GM23338 (cell line): ENCODE measurements around the gene INO80E.

Experiments used
- EZH2 ChIP-seq: fragments of 200-600 bp; sonication (generic); IDR thresholded peaks from one replicate; pipeline ENCODE4 v1.8.0; 2017; ENCODE audit warnings: antibody characterized with exemption, mild to moderate bottlenecking, low read depth; ENCODE audit not compliant: unreplicated experiment
- EZH2phosphoT487 ChIP-seq: fragments of 200-600 bp; sonication (generic); IDR thresholded peaks from one replicate; pipeline ENCODE4 v1.8.1; 2018; ENCODE audit warnings: antibody characterized with exemption; ENCODE audit not compliant: unreplicated experiment
- JUNB ChIP-seq: IDR thresholded peaks from one replicate; pipeline ENCODE4 v1.6.1; 2016; ENCODE audit warnings: antibody characterized with exemption; ENCODE audit not compliant: unreplicated experiment
- POLR2AphosphoS5 ChIP-seq: IDR thresholded peaks from 2 replicates; pipeline ENCODE4 v1.6.1; 2016; ENCODE audit warnings: antibody characterized with exemption, low read depth
- ZNF114 ChIP-seq: fragments of 250-450 bp; sonication (Bioruptor Pico); IDR thresholded peaks from 2 replicates; pipeline ENCODE4 v1.5.0; 2020; ENCODE audit warnings: mild to moderate bottlenecking, moderate library complexity
- TF ChIP-seq, protein P1 (sequence below), 2 experiments: fragments of 200-600 bp in 1 of 2; sonication (generic) in 1 of 2; conservative IDR thresholded peaks; 2 replicates each; pipeline versions ENCODE4 v1.5.1 to v1.6.1; 2016 to 2017; ENCODE audit warnings: antibody characterized with exemption in 2 of 2, low read depth in 2 of 2, mild to moderate bottlenecking in 2 of 2, moderate library complexity in 1 of 2
- TF ChIP-seq, protein P2 (sequence below): IDR thresholded peaks from one replicate; pipeline ENCODE4 v1.6.1; 2018; ENCODE audit warnings: antibody characterized with exemption; ENCODE audit not compliant: unreplicated experiment
- TF ChIP-seq, protein P3 (sequence below): IDR thresholded peaks from 2 replicates; pipeline ENCODE4 v1.6.1; 2016; ENCODE audit warnings: antibody characterized with exemption

- TF ChIP-seq, protein P1, sequence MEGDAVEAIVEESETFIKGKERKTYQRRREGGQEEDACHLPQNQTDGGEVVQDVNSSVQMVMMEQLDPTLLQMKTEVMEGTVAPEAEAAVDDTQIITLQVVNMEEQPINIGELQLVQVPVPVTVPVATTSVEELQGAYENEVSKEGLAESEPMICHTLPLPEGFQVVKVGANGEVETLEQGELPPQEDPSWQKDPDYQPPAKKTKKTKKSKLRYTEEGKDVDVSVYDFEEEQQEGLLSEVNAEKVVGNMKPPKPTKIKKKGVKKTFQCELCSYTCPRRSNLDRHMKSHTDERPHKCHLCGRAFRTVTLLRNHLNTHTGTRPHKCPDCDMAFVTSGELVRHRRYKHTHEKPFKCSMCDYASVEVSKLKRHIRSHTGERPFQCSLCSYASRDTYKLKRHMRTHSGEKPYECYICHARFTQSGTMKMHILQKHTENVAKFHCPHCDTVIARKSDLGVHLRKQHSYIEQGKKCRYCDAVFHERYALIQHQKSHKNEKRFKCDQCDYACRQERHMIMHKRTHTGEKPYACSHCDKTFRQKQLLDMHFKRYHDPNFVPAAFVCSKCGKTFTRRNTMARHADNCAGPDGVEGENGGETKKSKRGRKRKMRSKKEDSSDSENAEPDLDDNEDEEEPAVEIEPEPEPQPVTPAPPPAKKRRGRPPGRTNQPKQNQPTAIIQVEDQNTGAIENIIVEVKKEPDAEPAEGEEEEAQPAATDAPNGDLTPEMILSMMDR (conservative IDR thresholded peaks at IDR 0.05; ENCODE audit: low read depth in 2 of 2) = no peak
- TF ChIP-seq, protein P2, sequence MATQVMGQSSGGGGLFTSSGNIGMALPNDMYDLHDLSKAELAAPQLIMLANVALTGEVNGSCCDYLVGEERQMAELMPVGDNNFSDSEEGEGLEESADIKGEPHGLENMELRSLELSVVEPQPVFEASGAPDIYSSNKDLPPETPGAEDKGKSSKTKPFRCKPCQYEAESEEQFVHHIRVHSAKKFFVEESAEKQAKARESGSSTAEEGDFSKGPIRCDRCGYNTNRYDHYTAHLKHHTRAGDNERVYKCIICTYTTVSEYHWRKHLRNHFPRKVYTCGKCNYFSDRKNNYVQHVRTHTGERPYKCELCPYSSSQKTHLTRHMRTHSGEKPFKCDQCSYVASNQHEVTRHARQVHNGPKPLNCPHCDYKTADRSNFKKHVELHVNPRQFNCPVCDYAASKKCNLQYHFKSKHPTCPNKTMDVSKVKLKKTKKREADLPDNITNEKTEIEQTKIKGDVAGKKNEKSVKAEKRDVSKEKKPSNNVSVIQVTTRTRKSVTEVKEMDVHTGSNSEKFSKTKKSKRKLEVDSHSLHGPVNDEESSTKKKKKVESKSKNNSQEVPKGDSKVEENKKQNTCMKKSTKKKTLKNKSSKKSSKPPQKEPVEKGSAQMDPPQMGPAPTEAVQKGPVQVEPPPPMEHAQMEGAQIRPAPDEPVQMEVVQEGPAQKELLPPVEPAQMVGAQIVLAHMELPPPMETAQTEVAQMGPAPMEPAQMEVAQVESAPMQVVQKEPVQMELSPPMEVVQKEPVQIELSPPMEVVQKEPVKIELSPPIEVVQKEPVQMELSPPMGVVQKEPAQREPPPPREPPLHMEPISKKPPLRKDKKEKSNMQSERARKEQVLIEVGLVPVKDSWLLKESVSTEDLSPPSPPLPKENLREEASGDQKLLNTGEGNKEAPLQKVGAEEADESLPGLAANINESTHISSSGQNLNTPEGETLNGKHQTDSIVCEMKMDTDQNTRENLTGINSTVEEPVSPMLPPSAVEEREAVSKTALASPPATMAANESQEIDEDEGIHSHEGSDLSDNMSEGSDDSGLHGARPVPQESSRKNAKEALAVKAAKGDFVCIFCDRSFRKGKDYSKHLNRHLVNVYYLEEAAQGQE = no peak
- TF ChIP-seq POLR2AphosphoS5 = peak; percentile 96
- TF ChIP-seq EZH2 = no peak
- no peak for TF ChIP-seq ZNF114 (CRISPR knock-in tag)
- no peak for TF ChIP-seq EZH2phosphoT487
- TF ChIP-seq, protein P3, sequence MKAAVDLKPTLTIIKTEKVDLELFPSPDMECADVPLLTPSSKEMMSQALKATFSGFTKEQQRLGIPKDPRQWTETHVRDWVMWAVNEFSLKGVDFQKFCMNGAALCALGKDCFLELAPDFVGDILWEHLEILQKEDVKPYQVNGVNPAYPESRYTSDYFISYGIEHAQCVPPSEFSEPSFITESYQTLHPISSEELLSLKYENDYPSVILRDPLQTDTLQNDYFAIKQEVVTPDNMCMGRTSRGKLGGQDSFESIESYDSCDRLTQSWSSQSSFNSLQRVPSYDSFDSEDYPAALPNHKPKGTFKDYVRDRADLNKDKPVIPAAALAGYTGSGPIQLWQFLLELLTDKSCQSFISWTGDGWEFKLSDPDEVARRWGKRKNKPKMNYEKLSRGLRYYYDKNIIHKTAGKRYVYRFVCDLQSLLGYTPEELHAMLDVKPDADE = peak; percentile 51
- no peak for TF ChIP-seq JUNB
Measured at GRCh38 chr16:29973384-29974246, 22.4 kb upstream of the INO80E start, which contains the start of gene TAOK2.
